Measurements from ENCODE around the gene LZTR1.
"Not testable (repeated sequence)": the region's sequence is repeated elsewhere in the genome, so short reads cannot be mapped to it uniquely, and the experiment has no call there.

LZTR1 gene

DNA sequence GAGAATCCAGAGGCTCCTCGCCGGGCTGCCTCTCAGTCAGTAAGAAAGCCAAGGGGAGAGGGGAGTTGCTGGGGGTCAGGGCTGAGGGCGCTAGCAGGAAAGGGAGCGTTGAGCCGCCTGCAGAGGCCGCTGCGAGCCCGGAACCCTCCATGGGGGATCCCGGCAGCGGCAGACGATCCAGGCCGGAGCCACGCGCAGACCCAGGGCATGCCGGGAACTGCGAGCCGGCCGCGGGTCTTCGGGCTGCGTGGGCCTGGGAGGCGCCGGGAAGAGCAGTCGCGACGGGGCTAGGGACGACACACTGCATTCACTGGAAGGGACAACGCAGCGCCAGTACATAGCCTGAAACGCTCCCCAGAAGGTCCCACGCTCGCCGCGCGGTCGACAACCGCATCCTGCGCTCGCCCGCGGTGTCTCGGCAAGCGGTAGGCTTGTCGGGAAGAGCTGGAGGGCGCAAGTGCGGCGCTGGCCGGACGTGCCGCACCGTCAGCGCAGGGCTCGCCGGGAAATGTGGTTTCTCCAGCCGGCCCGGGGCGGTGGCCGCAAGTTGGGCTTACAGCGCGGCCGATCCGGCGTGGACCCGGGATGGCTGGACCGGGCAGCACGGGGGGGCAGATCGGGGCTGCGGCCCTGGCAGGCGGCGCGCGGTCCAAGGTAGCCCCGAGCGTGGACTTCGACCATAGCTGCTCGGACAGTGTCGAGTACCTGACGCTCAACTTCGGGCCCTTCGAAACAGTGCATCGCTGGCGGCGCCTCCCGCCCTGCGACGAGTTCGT, at the start of gene LZTR1:
Gene LZTR1, plus strand, starts transcription at position 511 of the 776 bp plus-strand sequence. Its CDS starts 75 bp downstream, at position 586.
- FAIRE-seq = no peak

DNA sequence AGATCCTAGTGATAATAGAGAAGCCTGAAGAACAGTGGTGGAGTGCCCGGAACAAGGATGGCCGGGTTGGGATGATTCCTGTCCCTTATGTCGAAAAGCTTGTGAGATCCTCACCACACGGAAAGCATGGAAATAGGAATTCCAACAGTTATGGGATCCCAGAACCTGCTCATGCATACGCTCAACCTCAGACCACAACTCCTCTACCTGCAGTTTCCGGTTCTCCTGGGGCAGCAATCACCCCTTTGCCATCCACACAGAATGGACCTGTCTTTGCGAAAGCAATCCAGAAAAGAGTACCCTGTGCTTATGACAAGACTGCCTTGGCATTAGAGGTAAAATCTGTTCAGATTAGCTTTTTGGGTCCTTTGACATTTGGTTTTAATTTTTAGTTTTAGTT, 48.2 kb upstream of the LZTR1 start:
- FAIRE-seq = no peak

DNA sequence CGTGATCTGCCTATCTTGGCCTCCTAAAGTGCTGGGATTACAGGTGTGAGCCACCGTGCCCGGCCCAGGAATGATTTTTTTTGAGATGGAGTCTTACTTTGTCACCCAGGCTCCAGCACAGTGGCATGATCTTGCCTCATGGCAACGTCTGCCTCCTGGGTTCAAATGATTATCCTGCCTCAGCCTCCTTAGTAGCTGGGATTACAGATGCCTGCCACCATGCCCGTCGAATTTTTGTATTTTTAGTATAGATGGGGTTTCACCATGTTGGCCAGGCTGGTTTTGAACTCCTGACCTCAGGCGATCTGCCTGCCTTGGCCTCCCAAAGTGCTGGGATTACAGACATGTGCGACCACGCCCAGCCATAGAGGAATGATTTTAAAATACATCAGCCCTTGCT, 47.0 kb upstream of the LZTR1 start:
- FAIRE-seq = not testable (repeated sequence)

DNA sequence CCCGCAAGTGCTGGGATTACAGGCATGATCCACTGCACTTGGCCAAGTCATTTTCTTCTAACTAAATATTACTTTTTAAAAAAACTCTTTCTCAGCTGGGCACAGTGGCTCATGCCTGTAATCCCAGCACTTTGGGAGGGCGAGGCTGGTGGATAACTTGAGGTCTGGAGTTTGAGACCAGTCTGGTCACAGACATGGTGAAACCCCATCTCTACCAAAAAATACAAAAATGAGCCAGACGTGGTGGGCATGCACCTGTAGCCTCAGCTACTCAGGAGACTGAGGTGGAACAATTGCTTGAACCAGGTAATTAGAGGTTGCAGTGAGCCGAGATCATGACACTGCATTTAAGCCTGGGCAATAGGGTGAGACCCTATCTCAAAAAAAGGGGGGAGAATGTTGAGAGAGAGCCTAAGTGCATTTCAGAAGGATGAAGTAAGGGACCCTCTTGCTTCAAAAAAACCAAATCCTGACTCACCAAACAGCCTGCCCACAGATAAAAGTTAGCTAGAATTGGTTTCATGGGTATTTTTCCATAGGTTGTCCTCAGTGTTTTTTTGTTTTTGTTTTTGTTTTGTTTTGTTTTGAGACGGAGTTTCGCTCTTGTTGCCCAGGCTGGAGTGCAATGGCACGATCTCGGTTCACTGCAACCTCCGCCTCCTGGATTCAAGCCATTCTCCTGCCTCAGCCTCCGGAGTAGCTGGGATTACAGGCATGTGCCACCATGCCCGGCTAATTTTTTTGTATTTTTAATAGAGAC, 46.1 kb upstream of the LZTR1 start:
- FAIRE-seq = not testable (repeated sequence)

DNA sequence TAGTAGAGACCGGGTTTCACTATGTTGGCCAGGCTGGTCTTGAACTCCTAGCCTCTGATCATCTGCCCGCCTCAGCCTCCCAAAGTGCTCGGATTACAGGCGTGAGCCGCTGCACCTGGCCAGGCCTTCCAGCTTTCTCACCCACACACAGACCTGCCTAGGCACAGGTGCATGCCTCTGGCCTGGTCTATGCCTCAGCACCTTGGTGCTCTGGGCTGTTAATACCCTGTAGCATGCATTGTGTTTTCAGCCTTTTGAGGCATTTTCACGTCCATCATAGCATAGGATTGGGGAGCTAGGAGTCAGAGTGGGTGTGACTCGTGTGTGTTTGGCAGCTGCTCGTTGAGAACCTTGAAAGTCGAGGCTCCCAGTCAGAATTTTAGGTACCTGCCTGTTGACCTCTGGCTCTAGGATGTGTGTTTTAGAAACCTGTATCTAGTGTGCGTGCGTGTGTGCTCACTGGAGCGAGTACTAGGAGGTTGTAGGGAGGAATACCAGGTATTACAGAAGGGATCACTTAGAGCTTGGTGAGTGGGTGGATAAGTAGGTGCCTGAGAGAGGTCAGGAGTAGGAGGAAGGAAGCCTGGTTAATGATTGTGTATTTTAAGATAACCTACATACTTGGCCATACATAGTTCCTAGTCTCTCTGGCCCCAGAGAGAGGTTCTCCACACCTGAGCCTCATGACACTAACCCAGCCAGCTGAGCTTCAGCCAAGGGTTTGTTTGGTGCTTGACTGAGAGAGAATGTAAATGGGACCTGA, 44.9 kb upstream of the LZTR1 start:
- no peak for FAIRE-seq

DNA sequence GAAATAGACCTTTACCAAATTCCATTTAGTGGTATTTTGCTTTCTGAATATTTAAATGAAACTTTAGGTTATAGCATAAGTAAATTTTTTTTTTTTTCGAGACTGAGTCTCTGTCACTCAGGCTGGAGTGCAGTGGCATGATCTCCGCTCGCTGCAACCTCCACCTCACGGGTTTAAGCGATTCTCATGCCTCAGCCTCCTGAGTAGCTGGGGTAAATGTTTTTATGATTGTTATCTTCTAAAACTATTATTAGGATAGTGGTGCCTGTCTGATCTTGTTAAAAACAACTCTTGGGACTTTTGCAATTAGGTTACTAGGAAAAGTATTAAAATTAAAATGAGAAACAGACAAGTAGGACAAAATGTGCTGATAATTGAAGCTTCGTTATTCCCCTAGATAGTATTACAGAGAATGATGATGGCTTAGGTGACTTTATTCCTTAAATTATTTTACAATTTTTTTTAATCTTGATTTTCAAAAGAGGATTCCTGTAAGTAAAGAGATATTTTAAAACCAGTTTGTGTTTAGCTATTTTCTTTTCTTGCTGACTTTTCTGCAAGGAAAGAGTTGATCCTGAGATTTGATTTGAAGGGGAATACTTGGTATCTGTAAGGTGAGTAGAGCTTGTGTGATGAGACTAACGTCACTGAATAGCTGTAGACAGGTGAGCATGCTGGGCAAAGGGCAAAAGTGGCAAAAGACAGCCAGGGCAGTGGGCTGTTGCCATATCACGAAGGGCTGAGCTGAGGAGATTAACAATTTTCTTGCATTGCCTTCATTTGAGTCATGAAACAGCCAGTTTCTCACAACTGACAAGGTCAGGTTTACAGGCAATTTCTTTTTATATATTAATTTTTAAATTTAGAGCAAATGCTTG, 44.1 kb upstream of the LZTR1 start:
- no peak for FAIRE-seq

DNA sequence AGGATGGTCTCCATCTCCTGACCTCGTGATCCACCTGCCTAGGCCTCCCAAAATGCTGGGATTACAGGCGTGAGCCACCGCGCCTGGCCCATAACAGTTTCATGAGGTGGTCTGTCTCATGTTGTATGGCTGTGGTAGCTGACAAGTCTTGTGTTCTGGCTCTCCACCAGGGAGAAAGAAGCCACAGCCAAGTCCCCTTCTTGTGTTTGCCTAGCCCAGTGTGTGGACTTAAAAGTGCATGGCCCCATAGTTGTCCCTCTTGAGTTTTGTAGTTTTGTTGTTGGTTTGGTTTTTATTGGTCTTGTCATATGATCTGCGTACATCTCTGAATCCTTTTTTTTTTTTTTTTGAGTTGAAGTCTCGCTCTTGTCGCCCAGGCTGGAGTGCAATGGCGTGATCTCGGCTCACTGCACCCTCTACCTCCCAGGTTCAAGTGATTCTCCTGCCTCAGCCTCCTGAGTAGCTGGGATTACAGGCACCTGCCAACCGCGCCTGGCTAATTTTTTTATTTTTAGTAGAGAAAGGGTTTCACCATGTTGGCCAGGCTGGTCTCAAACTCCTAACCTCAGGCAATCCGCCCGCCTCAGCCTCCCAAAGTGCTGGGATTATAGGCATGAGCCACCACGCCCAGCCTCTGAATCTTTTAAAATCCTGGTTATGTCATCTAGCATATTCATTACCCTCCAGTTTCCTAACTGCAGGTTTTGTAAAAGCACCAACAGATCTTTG, 42.5 kb upstream of the LZTR1 start:
- FAIRE-seq = not testable (repeated sequence)

DNA sequence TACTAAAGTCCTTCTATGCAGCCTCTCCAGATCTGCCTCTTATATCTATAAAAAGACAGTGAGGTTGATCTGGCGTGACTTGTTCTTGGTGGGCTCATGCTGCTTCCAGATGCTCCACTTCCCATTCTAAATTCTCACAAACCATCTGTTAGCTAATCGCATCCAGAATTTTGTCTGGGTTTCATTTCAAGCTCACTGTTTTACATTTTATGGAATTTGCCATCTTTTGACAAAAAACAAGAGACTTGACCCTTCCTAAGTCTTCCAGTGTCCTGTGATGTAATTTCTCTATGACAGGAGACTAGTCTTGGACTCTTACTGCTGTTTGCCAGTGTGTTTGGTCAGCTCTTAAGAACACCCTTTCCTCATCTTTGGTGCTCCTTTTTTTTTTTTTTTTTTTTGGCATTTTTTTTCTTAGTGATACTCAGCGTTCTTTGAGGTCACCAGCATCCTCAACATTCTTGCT, 41.9 kb upstream of the LZTR1 start:
- no peak for FAIRE-seq

DNA sequence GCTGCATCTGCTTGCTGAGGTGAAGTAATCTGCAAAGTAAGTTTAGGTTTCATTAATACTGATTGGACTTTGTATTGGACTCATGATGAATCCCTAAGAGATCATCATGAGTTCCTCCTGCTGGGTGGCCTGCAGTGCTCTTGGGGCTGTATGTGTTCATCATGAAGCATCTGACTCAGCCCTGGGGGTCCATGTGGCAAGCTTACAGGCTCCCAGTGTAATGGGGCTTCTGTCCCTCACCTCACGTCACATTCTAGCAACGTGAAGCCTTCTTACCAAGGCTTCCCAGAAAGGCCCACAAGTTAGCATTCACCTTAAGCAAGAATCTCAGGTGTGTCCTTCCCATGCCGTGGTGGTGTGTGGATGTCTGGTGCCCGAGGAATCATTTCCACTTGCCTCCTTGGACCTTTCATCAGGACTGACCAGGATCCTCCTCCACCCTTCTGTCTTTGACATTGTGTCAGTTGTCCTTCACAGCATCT, 41.2 kb upstream of the LZTR1 start:
- no peak for FAIRE-seq

DNA sequence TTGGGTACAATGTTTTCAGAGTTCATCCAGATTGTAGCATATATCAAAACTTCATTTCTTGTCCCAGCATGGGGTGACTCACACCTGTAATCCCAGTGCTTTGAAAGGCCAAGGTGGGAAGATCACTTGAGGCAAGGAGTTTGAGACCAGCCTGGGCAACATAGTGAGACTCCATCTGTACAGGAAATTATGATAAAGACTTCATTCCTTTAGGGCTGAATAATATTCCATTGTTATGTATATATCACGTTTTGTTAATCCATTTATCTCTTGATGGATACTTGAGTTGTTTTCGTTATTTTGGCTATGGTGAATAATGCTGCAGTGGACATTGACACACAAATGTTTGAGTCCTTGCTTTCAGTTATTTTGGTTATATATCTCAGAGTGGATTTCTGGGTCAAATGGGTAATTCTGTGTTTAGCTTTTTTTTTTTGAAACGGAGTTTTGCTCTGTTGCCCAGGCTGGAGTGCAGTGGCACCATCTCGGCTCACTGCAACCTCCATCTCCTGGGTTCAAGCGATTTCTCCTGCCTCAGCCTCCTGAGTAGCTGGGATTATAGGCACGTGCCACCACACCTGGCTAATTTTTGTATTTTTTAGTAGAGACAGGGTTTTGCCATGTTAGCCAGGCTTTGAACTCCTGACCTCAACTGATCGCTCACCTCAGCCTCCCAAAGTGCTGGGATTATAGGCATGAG, 39.7 kb upstream of the LZTR1 start:
- not testable (repeated sequence) for FAIRE-seq

DNA sequence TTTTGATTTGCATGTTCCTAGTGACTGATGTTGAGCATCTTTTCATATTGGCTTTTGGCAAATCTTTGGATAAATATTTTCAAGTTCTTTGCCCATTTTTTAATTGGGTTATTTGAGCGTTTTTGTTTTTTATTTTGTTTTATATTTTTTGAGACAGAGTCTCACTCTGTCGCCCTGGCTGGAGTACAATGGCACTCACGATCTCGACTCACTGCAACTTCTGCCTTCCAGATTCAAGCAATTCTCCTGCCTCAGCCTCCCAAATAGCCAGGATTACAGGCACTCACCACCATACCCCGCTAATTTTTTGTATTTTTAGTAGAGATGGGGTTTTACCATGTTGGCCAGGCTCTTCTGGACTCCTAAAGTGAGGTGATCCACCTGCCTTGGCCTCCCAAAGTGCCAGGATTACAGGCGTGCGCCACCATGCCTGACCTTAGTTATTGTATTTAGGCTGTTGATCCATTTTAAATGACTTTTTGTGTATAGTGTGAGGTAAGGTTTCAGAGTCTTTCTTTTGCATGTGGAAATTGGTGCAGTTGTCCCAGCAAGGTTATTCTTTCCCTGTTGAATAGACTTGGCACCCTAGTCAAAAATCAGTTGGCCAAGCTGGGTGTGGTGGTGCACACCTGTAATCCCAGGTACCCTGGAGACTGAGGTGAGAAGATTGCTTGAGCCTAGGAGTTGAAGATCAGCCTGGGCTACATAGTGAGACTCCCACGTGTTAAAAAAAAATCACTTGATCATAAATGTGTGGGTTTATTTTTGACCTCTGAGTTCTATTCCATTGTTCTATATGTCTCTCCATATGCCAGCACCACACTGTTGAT, 38.8 kb upstream of the LZTR1 start:
- no peak for FAIRE-seq

DNA sequence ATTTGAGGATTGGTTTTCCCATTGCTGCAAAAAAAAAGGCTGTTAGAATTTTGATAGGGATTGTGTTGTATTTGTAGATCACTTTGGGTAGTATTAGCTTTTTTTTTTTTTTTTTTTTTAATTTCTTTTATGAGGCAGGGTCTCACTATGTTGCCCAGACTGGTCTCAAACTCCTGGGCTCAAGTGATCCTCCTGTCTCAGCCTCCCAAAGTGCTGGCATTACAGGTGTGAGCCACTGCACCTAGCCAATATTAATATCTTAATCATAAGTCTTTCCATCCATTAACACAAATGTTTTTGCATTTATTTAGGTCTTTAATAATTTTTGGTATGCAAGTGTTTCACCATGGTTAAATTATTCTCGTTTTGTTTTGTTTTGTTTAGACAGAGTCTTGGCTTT, 38.1 kb upstream of the LZTR1 start:
- FAIRE-seq = no peak

DNA sequence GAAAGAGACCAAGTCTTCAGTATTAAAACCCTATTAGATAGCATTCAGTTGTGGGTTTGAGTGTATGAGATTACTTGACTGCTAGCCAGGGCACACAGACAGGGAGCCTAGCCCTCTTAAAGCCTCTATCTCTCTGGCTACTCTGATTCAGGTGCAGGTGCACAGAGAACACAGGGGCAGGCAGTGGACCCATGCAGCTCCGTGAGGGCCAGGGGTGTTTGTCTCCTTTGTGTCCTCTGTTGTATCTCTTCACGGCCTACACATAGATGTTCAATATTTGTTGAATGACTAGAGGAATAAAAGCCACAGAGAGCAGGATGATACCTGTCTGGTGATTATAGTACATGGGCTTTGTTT, 36.5 kb upstream of the LZTR1 start:
- no peak for FAIRE-seq

DNA sequence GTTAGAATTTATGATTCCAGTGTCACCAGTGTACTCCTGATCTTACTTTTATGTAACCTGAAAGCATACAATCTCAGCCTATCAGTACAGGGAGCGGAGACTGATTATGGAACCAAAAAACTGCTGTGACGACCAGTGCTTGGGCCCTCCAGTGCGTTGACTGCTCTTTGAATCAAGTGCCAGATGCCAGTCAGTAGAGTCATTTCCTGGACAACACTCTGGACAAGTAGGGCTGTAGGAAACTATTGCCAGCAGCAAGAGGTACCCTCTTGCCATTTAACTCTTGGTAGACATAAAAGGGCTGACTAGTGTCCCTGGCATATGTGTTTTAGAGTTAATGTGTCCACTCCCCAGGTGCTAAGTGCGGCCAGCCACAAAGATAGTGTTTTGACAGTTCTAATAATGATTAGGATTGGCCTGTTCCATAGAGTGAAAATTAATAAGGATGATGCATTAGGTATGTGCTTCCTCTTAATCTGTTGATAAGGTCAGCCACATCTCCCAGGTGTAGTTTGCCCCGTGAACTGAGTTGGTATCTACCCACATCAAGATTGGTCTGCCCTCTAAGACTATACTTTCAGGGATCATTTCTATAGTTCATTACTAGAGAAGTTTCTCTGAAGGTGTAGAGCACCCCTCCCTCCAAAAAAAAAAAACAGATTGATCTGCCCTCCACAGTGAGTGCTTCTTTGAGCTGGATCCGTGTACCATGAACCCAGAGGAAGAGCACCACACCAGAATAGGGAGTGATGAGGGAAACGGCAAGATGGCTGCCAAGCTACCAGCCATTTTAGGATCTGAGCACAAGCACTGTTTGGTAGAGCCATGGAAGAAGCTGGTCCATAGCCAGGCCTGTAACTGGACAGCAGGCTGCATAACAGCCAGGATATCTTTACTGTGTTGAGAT, 35.8 kb upstream of the LZTR1 start:
- FAIRE-seq = no peak

DNA sequence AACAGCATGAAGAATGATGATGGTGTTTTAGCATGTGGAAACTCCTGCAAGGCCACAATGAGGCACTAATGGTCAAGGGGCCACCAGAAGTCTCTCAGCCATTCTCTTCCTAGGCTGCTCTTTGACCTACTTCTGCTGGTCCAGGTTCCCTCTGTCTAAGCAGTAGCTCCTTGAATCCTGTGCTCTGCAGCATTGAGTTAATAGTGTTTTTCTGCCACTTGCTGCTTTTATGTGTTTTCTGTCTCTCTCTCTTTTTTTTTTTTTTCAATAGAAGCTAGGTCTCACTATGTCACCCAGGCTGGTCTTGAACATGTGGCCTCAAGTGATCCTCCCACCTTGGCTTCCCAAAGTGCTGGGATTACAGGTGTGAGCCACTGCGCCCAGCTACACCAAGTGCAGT, 35.1 kb upstream of the LZTR1 start:
- no peak for FAIRE-seq

DNA sequence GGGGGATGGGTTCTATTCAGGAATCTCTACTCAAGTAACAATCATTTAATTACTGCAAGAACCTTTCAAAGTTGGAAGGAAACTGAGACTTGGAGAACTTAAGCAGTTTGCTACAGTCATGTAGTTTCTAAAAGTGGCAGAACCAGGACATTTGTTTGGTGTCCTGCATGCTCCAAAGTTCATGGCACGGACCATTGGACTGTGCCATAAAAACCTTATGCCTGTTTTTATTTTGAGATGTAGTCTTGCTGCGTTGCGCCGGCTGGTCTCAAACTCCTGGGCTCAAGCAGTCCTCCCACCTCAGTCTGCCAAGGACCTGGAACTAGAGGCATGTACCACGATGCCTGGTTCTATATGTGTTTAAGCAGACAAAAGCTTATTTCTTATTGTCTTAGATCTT, 33.6 kb upstream of the LZTR1 start:
- FAIRE-seq = no peak

DNA sequence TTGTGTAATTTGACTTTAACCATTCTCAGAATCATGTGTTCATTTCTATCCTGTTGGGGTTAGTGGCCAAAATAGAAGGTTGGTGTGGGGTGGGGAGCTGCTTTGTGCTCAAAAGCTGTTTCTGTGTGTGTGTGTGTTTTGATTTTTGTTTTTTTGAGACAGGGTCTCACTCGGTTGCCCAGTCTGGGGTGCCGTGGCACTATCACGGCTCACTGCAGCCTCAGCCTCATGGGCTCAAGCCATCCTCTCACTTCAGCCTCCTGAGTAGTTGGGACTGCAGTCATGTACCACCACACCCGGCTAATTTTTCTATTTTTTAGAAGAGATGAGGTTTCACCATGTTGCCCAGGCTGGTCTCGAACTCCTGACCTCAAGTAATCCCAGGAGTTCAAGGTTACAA, 33.1 kb upstream of the LZTR1 start:
- FAIRE-seq = no peak

DNA sequence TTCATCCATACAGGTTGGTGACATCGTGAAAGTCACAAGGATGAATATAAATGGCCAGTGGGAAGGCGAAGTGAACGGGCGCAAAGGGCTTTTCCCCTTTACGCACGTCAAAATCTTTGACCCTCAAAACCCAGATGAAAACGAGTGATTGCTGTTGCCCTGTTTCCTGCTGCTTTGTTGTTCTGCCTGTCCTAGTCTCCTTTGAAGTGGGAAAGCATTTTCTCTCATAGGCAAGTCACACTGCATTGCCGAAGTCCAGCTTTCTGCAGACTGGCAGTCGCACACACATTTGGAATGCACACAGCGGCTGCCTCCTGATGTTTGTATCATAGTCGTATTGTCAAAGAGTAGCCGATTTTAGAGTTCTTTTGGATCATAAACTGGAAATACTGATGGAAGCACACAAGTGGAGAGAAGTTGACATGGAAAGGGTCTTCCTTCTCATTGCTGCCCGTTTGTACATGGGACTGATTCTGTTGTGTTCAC, 32.4 kb upstream of the LZTR1 start:
- FAIRE-seq = no peak
